MCF 10A (cell line): ENCODE data around the gene RHBDD1. TPM values are rescaled to one million over a fixed set of nuclear protein-coding genes. Genes with fewer than 3 reads are reported as not detected.

Experiments used
- BruUV-seq: library from RNA; stranded (reverse); fragments of 400-500 nt; replicated peaks from 2 replicates; lab custom pipeline; 2021; lab: Mats Ljungman, UMichigan
- CTCF ChIA-PET: fragments of 300-600 bp; sonication (Branson Sonifier 250); formaldehyde crosslinking; extraction: SDS; loops from one replicate; lab custom pipeline; 2021; ENCODE audit warnings: antibody characterized with exemption, inconsistent platforms; lab: Yijun Ruan, JAX
- POLR2A ChIA-PET: fragments of 300-600, 350-650 bp; sonication (Branson Sonifier 250); formaldehyde crosslinking; extraction: SDS; loops from one replicate; lab custom pipeline; 2020; ENCODE audit warnings: antibody characterized with exemption, inconsistent platforms; lab: Yijun Ruan, JAX
- DNase-seq: peaks from one replicate; pipeline ENCODE4 v3.0.0-alpha.2; 2018; ENCODE audit not compliant: unreplicated experiment
- H3K27ac Mint-ChIP-seq: one replicate; pipeline ENCODE4 v1.8.0; 2022; ENCODE audit warnings: mild to moderate bottlenecking, low read depth, mixed read lengths; ENCODE audit not compliant: unreplicated experiment
- H3K27me3 Mint-ChIP-seq: one replicate; pipeline ENCODE4 v1.8.0; 2022; ENCODE audit warnings: mixed read lengths; ENCODE audit not compliant: insufficient read depth, unreplicated experiment
- H3K36me3 Mint-ChIP-seq: one replicate; pipeline ENCODE4 v1.8.0; 2022; ENCODE audit warnings: mild to moderate bottlenecking, moderate library complexity, mixed read lengths; ENCODE audit not compliant: insufficient read depth, unreplicated experiment
- H3K4me1 Mint-ChIP-seq: one replicate; pipeline ENCODE4 v1.8.0; 2022; ENCODE audit warnings: mixed read lengths; ENCODE audit not compliant: insufficient read depth, unreplicated experiment
- H3K4me3 Mint-ChIP-seq: one replicate; pipeline ENCODE4 v1.8.0; 2022; ENCODE audit warnings: mild to moderate bottlenecking, moderate library complexity, mixed read lengths; ENCODE audit not compliant: unreplicated experiment
- H3K9me3 Mint-ChIP-seq: one replicate; pipeline ENCODE4 v1.8.0; 2022; ENCODE audit warnings: mixed read lengths; ENCODE audit not compliant: unreplicated experiment
- intact Hi-C: fragments of 100-400 bp; cut with micrococcal nuclease; formaldehyde crosslinking; loops from 2 replicates; pipeline ENCODE4 v1.14.1; 2022
- total RNA-seq: library from RNA; stranded (reverse); gene quantifications from 2 replicates; pipeline ENCODE4 v1.2.3, GENCODE V29; 2022
- TF ChIP-seq, protein P1 (sequence below): fragments of 200-600 bp; IDR thresholded peaks from one replicate; pipeline ENCODE4 v1.8.0; 2022; ENCODE audit warnings: antibody characterized with exemption, mild to moderate bottlenecking; ENCODE audit not compliant: unreplicated experiment

The RHBDD1 gene
- total RNA-seq, 1 experiment from 2014 or later = 76.0 TPM

DNA sequence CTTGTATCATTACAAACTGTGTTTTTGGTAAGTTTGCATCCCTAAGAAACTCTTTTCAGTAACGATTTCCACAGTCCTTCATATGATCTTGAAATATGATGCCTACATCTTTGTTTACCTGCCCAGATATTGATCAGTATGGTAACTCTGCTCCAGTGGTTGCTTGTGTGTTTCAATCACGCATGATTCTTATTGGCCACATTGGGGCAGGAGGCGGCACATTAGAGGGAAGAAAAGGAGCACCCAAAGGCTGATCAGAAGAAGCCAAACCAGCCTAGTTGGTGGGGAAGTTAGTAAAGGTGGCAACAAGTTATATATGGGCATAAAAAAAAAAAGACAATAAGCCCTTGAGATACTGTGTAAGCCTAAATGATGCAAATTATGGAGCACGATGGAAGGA lies 158.9 kb downstream of the RHBDD1 start:
- Mint-ChIP-seq H3K36me3 (peaks cover 15% of the 10 kb centered on the region), H3K9me3 (no peaks in the 10 kb centered on the region), H3K27me3 (no peaks in the 10 kb centered on the region), H3K4me1 (peaks cover 6% of the 10 kb centered on the region), H3K27ac (no peak overlapping the region), H3K4me3 (no peak overlapping the region)
- intact Hi-C loops = no loop called here
- BruUV-seq = no TSS peak
- ChIA-PET POLR2A (interaction anchor here (0.6 to 0.9 kb wide), 2 partner anchors 8 to 159 kb away, joined by 3 read pairs; no protein-coding TSS in a partner anchor), CTCF (interaction anchor here (0.7 to 1.5 kb wide), 4 partner anchors 9 to 1323 kb away, joined by 3 to 5 read pairs (median 5); no protein-coding TSS in a partner anchor)
- peak; percentile 18 for DNase-seq
- TF ChIP-seq, protein P1, sequence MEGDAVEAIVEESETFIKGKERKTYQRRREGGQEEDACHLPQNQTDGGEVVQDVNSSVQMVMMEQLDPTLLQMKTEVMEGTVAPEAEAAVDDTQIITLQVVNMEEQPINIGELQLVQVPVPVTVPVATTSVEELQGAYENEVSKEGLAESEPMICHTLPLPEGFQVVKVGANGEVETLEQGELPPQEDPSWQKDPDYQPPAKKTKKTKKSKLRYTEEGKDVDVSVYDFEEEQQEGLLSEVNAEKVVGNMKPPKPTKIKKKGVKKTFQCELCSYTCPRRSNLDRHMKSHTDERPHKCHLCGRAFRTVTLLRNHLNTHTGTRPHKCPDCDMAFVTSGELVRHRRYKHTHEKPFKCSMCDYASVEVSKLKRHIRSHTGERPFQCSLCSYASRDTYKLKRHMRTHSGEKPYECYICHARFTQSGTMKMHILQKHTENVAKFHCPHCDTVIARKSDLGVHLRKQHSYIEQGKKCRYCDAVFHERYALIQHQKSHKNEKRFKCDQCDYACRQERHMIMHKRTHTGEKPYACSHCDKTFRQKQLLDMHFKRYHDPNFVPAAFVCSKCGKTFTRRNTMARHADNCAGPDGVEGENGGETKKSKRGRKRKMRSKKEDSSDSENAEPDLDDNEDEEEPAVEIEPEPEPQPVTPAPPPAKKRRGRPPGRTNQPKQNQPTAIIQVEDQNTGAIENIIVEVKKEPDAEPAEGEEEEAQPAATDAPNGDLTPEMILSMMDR = peak; percentile 10

DNA sequence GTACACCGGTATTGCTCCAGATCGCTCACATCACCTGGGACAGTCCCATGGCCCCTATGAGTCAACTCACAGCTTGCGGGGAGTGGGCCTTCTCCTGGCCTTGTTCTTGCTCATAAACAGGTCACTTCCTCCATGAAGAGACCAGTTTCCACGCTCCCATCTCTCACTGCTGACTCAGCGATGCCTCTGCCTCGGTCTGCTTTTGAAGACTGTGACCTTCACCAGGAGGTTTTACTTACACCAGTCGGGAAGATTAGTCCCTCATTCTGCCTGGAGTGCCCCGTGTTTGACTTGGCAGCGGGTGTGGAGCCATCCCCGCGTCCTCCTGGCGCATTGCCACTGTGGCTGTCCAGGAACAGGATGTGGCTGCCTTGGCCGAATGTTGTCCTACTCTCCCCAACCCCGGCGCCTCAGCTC lies 159.8 kb downstream of the RHBDD1 start:
- no peaks in the 10 kb centered on the region for H3K9me3 Mint-ChIP-seq
- intact Hi-C loops = no loop called here
- no peak overlapping the region for H3K4me3 Mint-ChIP-seq
- no peaks in the 10 kb centered on the region for H3K27me3 Mint-ChIP-seq
- peaks cover 19% of the 10 kb centered on the region for H3K36me3 Mint-ChIP-seq
- peak; percentile 87 for DNase-seq
- no peak overlapping the region for H3K27ac Mint-ChIP-seq
- CTCF ChIA-PET = interaction anchor here (0.7 to 1.5 kb wide), 2 partner anchors 111 to 193 kb away, joined by 3 to 5 read pairs; no protein-coding TSS in a partner anchor
- peaks cover 6% of the 10 kb centered on the region for H3K4me1 Mint-ChIP-seq
- BruUV-seq = no TSS peak
- TF ChIP-seq, protein P1 = no peak
- POLR2A ChIA-PET = no interaction called here

DNA sequence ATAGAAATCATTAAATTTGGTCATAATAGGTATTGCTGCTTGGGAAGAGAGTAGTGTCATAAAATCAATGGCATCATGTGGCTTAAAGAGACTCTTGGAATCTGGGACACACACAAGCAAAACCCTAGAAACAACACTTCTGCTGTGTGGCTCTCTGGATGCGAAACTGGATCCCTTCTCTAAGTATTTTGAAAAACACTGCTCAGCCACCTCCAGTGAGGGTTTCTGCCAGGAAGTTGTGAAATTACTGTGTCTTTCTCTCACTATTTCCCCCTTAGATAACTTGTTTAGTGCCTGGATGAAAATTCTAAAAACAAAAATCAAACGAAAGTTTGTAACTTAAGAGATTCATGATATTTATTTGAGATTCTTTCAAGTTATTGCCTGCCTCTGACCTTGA lies 163.8 kb downstream of the RHBDD1 start:
- Mint-ChIP-seq H3K27ac (no peak overlapping the region), H3K4me3 (no peak overlapping the region), H3K9me3 (no peaks in the 10 kb centered on the region), H3K4me1 (peaks cover 4% of the 10 kb centered on the region), H3K36me3 (peaks cover 15% of the 10 kb centered on the region), H3K27me3 (no peaks in the 10 kb centered on the region)
- DNase-seq = no peak
- TF ChIP-seq, protein P1 = no peak
- CTCF ChIA-PET = no interaction called here
- no TSS peak for BruUV-seq
- POLR2A ChIA-PET = no interaction called here
- intact Hi-C loops = no loop called here

DNA sequence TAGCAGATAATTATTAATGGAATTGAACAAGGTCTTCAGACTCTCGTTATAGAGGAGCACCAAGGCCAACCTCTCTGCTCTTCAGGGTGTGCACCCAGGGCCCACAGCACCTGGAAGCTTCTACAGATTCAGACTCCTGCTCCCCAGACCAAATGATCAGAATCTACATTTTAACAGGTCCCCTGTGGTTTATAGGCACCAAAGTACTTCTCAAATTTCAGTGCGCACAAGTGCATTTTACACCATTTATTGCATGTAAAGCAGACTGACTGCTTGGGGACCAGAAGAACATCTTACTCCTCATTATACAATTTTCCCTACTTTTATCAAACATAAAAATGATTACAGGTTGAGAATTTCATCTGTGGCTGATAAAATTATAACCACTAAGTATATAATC lies 164.3 kb downstream of the RHBDD1 start:
- H3K36me3 Mint-ChIP-seq = peaks cover 15% of the 10 kb centered on the region
- H3K9me3 Mint-ChIP-seq = no peaks in the 10 kb centered on the region
- intact Hi-C loops = no loop called here
- no peaks in the 10 kb centered on the region for H3K4me1 Mint-ChIP-seq
- CTCF ChIA-PET = no interaction called here
- no peak overlapping the region for H3K4me3 Mint-ChIP-seq
- no peaks in the 10 kb centered on the region for H3K27me3 Mint-ChIP-seq
- H3K27ac Mint-ChIP-seq = no peak overlapping the region
- no TSS peak for BruUV-seq
- DNase-seq = no peak
- TF ChIP-seq, protein P1 = no peak
- POLR2A ChIA-PET = no interaction called here
